Endothelial cell of umbilical vein (primary cell): Measurements from ENCODE around the gene MAP2K5.

Experiments used
- CTCF ChIP-seq, 2 donors: IDR thresholded peaks; 1 replicate in 1 of 2; 2 replicates in 1 of 2; pipeline ENCODE4 v1.5.1; 2011; ENCODE audit warnings: low read length in 2 of 2, mild to moderate bottlenecking in 2 of 2, moderate library complexity in 2 of 2, control low read depth in 1 of 2, inconsistent platforms in 1 of 2, low read depth in 1 of 2; ENCODE audit not compliant: insufficient read depth in 1 of 2; ENCODE audit errors: extremely low read depth in 1 of 2
- EZH2 ChIP-seq: IDR thresholded peaks from 2 replicates; pipeline ENCODE4 v1.6.1; 2012; ENCODE audit warnings: borderline replicate concordance, low read depth, mild to moderate bottlenecking, moderate library complexity, low read length, inconsistent platforms; ENCODE audit not compliant: severe bottlenecking
- POLR2A ChIP-seq: IDR thresholded peaks from 2 replicates; pipeline ENCODE4 v1.6.1; 2012; ENCODE audit warnings: low read depth, mild to moderate bottlenecking, control low read depth, low read length

- TF ChIP-seq POLR2A = no peak
- no peak for TF ChIP-seq EZH2
- no peak for TF ChIP-seq CTCF (IDR thresholded peaks at IDR 0.05; ENCODE audit: extremely low read depth in 1 of 2, insufficient read depth in 1 of 2, low read depth in 1 of 2, low read length in 2 of 2)
Measured at GRCh38 chr15:67639591-67639990, 97.1 kb downstream of the MAP2K5 start.
